K562 (cell line): ENCODE measurements around the gene TMC6. TPM values are rescaled to one million over a fixed set of nuclear protein-coding genes. Genes with fewer than 3 reads are reported as not detected.

Source experiments
- BMI1 ChIP-seq: fragments of 150-350 bp; IDR thresholded peaks from 2 replicates; pipeline ENCODE4 v1.6.1; 2014; ENCODE audit warnings: low read length
- C11orf30 ChIP-seq: fragments of 450-650 bp; IDR thresholded peaks from 2 replicates; pipeline ENCODE4 v1.6.1; 2016; ENCODE audit warnings: low read depth, mild to moderate bottlenecking
- DACH1 ChIP-seq: fragments of 450-650 bp; IDR thresholded peaks from 2 replicates; pipeline ENCODE4 v1.6.1; 2018; ENCODE audit not compliant: partially characterized antibody
- LEF1 ChIP-seq: fragments of 450-650 bp; IDR thresholded peaks from 2 replicates; pipeline ENCODE4 v1.6.1; 2016; ENCODE audit warnings: mild to moderate bottlenecking
- MEF2D ChIP-seq: conservative IDR thresholded peaks from 2 replicates; pipeline ENCODE4 v1.6.1; 2016; ENCODE audit warnings: low read depth, missing genetic modification characterization, missing compliant biosample characterization
- MGA ChIP-seq: fragments of 450-650 bp; IDR thresholded peaks from 2 replicates; pipeline ENCODE4 v1.6.1; 2016; ENCODE audit warnings: mild to moderate bottlenecking, moderate library complexity
- MTA3 ChIP-seq: fragments of 450-650 bp; formaldehyde crosslinking; IDR thresholded peaks from 2 replicates; pipeline ENCODE4 v1.6.1; 2017; ENCODE audit warnings: mild to moderate bottlenecking, borderline replicate concordance
- NELFE ChIP-seq: IDR thresholded peaks from 2 replicates; pipeline ENCODE4 v1.6.1; 2011; ENCODE audit warnings: mild to moderate bottlenecking; ENCODE audit not compliant: insufficient read depth, insufficient read length
- NR1H2 ChIP-seq: sonication (generic); formaldehyde crosslinking; IDR thresholded peaks from 2 replicates; pipeline ENCODE4 v1.4.0; 2020; ENCODE audit warnings: mild to moderate bottlenecking, missing genetic modification reagents
- PTRF ChIP-seq: fragments of 450-650 bp; IDR thresholded peaks from 2 replicates; pipeline ENCODE4 v1.6.1; 2016; ENCODE audit warnings: mild to moderate bottlenecking, missing genetic modification characterization, missing compliant biosample characterization
- SAFB2 ChIP-seq: fragments of 200-400 bp; formaldehyde crosslinking; IDR thresholded peaks from 2 replicates; pipeline ENCODE4 v1.6.1; 2018; ENCODE audit warnings: borderline replicate concordance, low read length, low read depth, moderate library complexity; ENCODE audit not compliant: severe bottlenecking
- STAT5B ChIP-seq: fragments of 250-450 bp; sonication (Bioruptor Pico); IDR thresholded peaks from 2 replicates; pipeline ENCODE4 v1.8.0; 2021; ENCODE audit warnings: mild to moderate bottlenecking, inconsistent platforms
- XRCC3 ChIP-seq: fragments of 450-650 bp; IDR thresholded peaks from 2 replicates; pipeline ENCODE4 v1.6.1; 2017; ENCODE audit warnings: mild to moderate bottlenecking, moderate library complexity
- ZNF830 ChIP-seq: fragments of 250-450 bp; sonication (Bioruptor Pico); IDR thresholded peaks from 2 replicates; pipeline ENCODE4 v1.5.0; 2021; ENCODE audit warnings: mild to moderate bottlenecking
- polyA plus RNA-seq, 8 experiments: library from polyadenylated mRNA; depleted of rRNA in 4 of 8; stranded (reverse) in 5 of 8; unstranded in 3 of 8; fragments of >200 nt; fragmentation: Nextera tagmentation in 2 of 8; fragmentation: Illumina TruSeq in 1 of 8; extraction: Ambion mirVana in 2 of 8; extraction: Trizol in 1 of 8; gene quantifications; 2 replicates each; pipeline versions ENCODE4 v1.2.1 to v1.2.3, GENCODE V29; 2011 to 2014; ENCODE audit warnings: inconsistent platforms in 1 of 8, missing spikeins in 1 of 8
- total RNA-seq, 7 experiments: library from RNA; depleted of rRNA in 6 of 7; stranded (reverse); fragments of >200 nt in 6 of 7; fragmentation: Illumina TruSeq in 2 of 7; extraction: Trizol in 2 of 7; gene quantifications; 2 replicates each; pipeline versions ENCODE4 v1.2.1 to v1.2.3, GENCODE V29; 2011 to 2021; ENCODE audit warnings: low replicate concordance in 1 of 7
- TF ChIP-seq, protein P1 (sequence below): fragments of 200-800 bp; sonication (Bioruptor generic); IDR thresholded peaks from 2 replicates; pipeline ENCODE4 v1.6.1; 2017; ENCODE audit warnings: missing genetic modification characterization, missing compliant biosample characterization
- TF ChIP-seq, protein P2 (sequence below): fragments of 250-450 bp; sonication (Bioruptor Pico); IDR thresholded peaks from 2 replicates; pipeline ENCODE4 v1.8.0; 2021; ENCODE audit warnings: moderate library complexity, mild to moderate bottlenecking, inconsistent platforms

Gene TMC6
- total and polyA plus RNA-seq, 9 of the 15 experiments (the other 6 are each of a cell fraction or from before 2014, with no cell fraction given) = 4.1 to 351 (median 66.9) TPM

DNA sequence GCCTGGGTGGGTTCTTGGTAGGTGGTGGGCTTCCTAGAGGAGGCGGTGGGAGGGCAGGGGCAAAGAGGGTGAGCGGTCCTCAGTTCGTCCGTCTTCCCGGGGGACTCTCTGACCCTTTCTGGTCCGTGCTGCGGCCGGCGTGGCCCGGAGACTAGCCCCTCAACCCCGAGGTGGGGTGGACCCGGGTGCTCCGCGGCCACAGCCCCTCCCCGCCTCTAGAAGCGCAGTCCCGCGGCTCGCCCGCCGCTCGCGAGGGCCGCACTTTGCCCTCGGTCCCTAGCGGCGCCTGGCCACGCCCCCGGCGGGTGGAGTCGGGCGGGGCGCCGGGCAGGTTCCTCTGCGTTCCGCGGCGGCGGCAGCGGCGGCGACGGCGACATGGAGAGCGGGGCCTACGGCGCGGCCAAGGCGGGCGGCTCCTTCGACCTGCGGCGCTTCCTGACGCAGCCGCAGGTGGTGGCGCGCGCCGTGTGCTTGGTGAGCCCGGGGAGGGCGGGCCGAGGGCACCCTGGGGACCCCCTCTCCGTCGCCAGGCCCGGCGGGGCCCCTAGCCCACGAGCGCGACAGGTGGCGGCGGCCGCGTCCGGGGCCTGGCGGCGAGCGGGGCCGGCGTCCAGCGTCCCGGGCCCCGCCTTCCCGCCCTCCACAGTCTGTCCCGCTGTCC lies 39.8 kb upstream of the TMC6 start, which contains the start of gene SYNGR2 (continued):
- TF ChIP-seq PTRF (tag) = no peak
- TF ChIP-seq MEF2D (tag) = no peak
- no peak for TF ChIP-seq DACH1
- TF ChIP-seq STAT5B (CRISPR knock-in tag) = no peak
- TF ChIP-seq MGA = no peak
- TF ChIP-seq, protein P1, sequence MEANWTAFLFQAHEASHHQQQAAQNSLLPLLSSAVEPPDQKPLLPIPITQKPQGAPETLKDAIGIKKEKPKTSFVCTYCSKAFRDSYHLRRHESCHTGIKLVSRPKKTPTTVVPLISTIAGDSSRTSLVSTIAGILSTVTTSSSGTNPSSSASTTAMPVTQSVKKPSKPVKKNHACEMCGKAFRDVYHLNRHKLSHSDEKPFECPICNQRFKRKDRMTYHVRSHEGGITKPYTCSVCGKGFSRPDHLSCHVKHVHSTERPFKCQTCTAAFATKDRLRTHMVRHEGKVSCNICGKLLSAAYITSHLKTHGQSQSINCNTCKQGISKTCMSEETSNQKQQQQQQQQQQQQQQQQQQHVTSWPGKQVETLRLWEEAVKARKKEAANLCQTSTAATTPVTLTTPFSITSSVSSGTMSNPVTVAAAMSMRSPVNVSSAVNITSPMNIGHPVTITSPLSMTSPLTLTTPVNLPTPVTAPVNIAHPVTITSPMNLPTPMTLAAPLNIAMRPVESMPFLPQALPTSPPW (CRISPR knock-in tag) = peak; percentile 94
- TF ChIP-seq C11orf30 = no peak
- TF ChIP-seq SAFB2 = no peak
- peak; percentile 56; the same call in 1 of the 2 replicates for TF ChIP-seq NR1H2
- TF ChIP-seq LEF1 = no peak
- TF ChIP-seq ZNF830 (CRISPR knock-in tag) = no peak
- no peak for TF ChIP-seq XRCC3
- peak; percentile 49; the same call in 1 of the 2 replicates for TF ChIP-seq MTA3
- TF ChIP-seq NELFE = no peak
- TF ChIP-seq BMI1 = no peak
- TF ChIP-seq, protein P2, sequence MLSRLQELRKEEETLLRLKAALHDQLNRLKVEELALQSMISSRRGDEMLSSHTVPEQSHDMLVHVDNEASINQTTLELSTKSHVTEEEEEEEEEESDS (CRISPR knock-in tag) = no peak
